GM21529 (cell line): ENCODE results near the gene FNDC1.
"Not testable (repeated sequence)": the region's sequence is repeated elsewhere in the genome, so short reads cannot be mapped to it uniquely, and the experiment has no call there.

Source experiments
- ATAC-seq: cut with Tn5 transposase; IDR thresholded peaks from one replicate; pipeline ENCODE4 v1.9.1; 2021; ENCODE audit not compliant: unreplicated experiment

The FNDC1 gene

GRCh38 chr6:159169193-159169555, at the start of gene FNDC1:
Gene FNDC1 (plus strand): TSS chr6:159169400. CDS start chr6:159169597, 197 bp downstream.
- ATAC-seq = no peak

- no peak for ATAC-seq
Observed at GRCh38 chr6:159119791-159120190, 49.4 kb upstream of the FNDC1 start.

DNA sequence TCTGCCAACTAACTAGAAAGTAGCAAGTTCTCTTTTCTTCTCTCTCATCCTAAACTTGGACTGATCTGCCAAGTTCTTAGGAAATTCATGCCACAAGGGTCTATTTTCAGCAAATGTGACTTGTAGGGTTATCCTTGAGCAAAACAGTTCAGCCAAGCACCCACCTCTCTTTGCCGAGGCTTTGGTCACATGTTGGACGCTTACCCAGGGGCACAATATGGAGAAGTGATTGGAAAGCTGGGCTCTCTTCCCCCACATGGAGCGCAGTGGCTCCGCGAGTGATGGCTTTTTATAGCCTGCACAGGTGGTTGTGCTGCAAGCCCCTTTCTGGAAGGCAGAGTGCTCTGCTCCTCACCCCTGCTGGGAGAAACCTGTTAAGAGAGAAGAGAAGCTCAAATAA, 47.7 kb upstream of the FNDC1 start:
- ATAC-seq = no peak

- no peak for ATAC-seq
Observed at GRCh38 chr6:159122453-159122852, 46.7 kb upstream of the FNDC1 start.

DNA sequence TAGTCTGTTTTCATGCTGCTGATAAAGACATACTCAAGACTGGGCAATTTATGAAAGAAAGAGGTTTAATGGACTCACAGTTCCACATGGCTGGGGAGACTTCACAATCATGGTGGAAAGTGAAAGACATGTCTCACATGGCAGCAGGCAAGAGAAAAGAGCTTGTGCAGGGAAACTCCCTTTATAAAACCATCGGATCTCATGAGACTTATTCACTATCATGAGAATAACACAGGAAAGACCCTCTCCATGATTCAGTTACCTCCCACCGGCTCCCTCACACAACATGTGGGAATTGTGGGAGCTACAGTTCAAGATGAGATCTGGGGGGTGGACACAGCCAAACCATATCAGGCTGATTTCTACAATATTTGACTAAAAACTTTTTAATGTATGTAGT, 45.4 kb upstream of the FNDC1 start:
- not testable (repeated sequence) for ATAC-seq

DNA sequence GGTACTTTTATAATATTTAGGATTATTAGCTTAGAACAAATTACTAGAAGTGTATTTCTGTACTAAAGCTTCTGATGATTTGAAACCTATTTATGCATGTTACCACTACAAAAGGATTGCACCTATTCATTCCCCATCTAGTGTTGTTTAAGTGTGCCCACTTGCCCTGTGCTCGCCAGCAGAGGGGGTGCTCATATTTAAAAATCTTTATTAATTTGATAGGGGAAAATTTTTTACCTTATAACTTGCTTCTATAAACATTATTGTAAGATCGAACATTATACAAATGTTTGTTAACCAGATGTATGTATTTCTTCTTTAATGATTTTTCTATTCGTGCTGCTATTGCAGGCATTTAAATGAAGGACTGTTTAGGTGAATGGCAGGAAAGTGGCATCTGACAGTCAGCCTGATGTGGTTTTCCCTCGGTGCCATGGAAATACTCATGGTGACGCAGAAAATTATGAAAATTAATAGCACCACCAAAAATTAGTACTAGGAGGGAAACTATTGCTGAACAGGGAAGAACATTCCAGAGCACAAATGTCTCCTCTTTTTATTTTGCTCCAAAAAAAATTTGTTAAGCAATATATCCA, 44.1 kb upstream of the FNDC1 start:
- no peak for ATAC-seq

DNA sequence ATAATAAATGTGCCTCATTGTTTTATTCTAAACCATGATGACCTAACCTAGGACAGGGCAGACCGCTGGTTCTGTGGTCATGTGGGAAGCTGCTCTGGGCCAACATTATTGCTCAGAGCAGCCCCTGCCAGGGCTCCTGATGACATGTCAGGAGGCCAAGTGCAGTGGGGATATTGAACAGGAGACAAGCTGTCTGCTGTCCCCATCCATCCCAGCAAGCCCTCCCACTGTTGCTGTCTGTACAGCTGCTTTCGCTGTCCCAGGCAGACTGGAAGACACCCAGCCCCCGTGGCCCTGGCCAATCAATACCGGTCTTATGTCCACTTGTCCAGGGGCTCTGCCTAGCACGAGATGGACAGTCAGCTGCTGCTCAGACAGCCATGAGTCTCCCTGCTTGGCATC, 43.2 kb upstream of the FNDC1 start:
- ATAC-seq = no peak

DNA sequence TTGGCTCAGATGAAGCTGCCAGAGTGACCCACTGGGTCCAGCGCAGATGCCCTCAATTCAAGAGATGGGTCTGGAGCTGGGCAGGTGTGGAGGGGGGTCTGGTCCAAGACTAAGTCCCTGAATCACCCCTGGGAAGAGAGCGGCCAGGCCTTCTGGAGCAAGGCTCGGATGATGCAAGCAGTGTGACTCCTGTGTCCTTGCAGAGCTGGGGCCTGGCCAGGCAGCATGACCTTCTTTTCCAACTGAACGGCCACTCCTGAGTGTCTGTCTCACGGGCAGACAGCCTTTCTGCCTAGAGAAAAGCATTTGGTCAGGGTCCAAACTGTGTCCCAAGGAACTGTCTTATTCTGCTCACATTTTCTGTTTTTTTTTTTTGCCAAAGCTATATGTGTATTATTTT, 42.6 kb upstream of the FNDC1 start:
- ATAC-seq = no peak

GRCh38 chr6:159127701-159128100, 41.5 kb upstream of the FNDC1 start:
- ATAC-seq = no peak

DNA sequence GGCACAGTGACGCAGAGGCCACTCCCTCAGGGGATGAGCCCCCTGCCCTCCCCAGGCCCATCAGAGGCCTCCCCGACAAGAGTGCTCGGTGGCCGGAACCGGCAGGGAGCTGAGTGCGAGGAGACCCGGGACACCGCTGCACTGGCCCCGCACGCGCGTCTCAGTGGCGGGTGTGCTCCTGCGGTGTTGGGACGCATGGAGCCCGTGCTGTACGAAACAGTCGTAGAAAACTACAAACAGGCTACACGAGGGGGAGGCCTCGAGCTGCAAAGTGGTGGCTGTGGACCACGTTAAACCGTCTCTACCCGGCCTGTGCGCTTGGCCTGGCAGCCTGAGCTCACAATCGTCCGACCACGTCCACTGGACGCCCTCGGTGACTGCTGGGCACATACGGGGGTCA, 40.2 kb upstream of the FNDC1 start:
- ATAC-seq = no peak

DNA sequence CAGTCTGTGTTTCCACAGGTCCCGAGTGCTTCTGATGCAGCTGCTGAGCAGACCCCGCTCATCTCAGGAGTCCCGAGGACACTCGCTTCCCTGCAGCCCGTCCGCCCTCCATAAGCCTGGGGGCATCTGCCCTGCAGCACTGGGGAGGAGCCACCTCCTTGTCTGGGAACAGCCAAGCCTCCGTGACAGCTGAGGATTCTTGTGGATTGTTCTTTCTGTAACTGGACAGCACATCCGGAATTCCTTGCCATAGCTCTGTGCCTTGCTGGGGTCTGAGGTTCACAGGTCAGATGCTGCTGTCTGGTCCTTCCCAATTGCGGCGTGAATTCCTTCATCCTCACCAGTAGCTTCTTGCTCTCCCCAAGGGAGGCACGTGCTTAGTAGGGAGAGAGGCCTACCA, 38.4 kb upstream of the FNDC1 start:
- ATAC-seq = no peak

GRCh38 chr6:159131709-159132108, 37.5 kb upstream of the FNDC1 start:
- ATAC-seq = no peak

DNA sequence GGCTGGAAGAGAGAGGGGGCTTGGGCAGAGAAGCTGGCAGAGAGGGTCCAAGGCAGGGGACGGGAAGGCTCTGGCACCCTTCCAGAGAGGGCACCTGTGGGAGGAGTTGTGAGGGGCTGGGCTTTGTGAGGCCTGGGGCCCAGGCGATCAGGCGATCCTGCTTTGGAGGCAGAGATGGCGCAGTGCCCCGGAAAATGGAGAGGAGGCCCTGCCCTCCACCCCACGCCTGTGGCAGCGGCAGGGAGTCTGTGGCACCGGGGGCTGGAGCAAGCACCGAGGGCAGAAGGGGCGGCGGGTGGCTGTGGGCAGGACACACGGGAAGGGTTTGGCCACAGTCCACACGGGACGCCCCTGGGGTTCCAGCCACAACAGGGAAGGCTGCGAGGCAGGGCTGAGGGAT, 36.5 kb upstream of the FNDC1 start:
- no peak for ATAC-seq

GRCh38 chr6:159134701-159135364, 34.4 kb upstream of the FNDC1 start:
- peak; percentile 82 for ATAC-seq

DNA sequence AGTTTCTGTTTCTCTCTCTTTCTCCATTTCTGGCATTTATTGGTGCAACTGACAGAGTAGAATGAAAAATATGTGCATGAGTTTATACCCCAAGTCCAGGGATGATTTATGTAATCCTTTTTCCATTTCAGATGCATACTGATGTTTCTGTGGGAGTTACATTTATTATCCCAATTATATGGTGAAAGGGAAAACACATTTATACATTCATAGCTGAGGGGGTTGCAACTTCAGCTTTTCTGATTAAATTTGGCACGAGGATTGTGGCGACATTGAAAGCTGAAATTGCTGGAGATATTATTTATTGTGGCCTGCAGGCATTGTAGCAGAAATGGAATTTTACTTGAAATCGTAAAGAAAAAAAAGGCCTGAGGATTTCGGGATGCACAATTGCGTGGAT, 31.5 kb upstream of the FNDC1 start:
- no peak for ATAC-seq

DNA sequence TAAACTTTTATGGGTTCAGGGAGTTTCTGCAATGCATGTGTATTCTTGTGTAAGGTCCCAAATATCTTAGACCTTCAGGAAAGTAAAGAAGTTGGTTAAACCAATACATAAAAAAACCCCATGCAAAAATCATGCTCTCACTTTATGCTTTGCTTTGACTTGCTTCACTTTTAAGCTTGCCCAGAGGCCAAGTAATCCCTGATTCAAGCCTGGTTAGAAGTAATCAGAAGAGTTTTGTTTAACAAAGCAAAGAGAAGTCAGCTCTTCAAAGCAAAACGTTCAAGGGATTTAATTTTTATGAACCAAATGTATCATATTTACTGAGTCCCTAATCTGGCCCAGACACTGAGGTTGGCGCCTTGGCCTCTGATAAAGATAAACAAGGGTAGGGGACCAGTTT, 26.7 kb upstream of the FNDC1 start:
- ATAC-seq = no peak

- no peak for ATAC-seq
Observed at GRCh38 chr6:159148641-159149040, 20.6 kb upstream of the FNDC1 start.

GRCh38 chr6:159149641-159150040, 19.6 kb upstream of the FNDC1 start:
- ATAC-seq = no peak

DNA sequence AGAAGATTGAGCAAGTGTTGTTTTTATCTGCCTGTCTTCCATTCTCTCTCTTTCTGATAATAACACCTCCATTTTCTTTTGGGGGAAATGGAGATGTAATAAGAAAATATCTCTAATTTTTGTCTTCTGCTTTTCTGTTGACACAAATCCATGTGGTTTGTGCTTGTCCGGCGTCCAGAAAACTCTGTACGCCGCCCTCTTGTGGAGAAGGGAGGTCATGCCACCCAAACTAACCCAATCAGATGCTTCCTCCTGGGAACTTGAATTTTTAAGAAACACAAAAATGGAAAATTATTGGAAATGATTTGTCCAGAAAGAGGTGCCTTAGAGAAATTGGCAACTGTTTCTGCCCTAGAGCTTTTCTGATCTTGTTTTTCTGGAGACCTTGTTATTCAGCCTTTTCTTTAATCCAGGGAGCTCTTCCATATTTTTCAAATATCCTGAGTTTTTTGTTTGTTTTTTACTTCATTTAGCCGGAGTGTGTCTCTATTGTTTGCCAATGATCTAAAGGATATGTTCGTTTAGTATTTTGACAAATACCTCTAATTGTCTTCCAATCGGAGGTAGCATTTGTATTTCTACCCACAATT, 17.8 kb upstream of the FNDC1 start:
- ATAC-seq = no peak

DNA sequence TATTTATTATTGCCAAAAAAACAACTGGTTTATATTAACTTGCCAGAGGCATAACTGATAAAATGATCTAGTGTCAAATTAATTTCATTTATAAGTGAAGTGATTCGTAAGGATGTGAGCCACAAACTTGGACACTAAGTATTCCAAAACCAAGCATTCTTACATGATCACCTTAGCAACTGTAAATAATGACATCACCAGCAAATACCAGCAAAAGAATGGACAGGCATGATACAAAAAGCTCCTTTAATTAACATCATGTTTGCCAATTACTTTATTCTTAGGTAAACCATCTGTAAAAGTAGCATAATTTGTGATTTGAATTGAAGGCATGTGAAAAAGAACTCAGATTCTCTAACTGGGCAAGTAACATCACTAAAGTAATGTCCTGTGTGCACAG, 17.2 kb upstream of the FNDC1 start:
- ATAC-seq = no peak

DNA sequence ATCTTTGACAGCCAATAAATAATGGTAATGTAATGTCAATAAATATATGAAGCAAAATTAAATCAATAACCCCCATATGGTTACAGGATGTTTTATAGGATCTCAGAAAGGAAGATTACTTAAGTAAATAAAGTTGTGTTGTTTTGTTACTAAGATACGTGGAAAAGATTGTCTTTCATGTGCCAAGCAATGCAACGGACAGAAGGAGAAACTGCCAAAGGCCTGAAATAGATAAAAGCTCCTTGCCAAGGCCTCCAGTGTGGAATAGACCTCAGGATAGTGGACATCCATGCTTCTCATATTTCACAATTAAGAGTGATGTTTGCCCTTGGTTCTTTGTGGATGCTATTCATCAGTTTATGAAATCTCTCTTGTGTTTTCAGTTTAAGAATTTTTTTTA, 16.4 kb upstream of the FNDC1 start:
- ATAC-seq = no peak

- no peak for ATAC-seq
Observed at GRCh38 chr6:159155679-159156078, 13.5 kb upstream of the FNDC1 start.

GRCh38 chr6:159156089-159156488, 13.1 kb upstream of the FNDC1 start:
- ATAC-seq = no peak
